Hematopoietic multipotent progenitor cell treated with erythropoietin and hydrocortisone succinate and interleukin-3 and kit ligand, for 15 days (in vitro differentiated cells): Measurements from ENCODE around the gene PTGDS.
A peak's percentile ranks its signal among the peaks of the same experiment; 100 is the strongest.
"Not testable (repeated sequence)": the region's sequence is repeated elsewhere in the genome, so short reads cannot be mapped to it uniquely, and the experiment has no call there.

Experiments
- DNase-seq: peaks from one replicate; pipeline ENCODE4 v3.0.0-alpha.2; 2015; ENCODE audit warnings: low spot score

PTGDS gene

GRCh38 chr9:136991993-136992818 is 14.9 kb downstream of the PTGDS start, which contains the start of gene PAXX:
Gene PAXX, plus strand, starts transcription at chr9:136992422. Its CDS starts 22 bp downstream, at chr9:136992444.
- peak; percentile 88 for DNase-seq

GRCh38 chr9:136992819-136993369 is 15.6 kb downstream of the PTGDS start:
- no peak for DNase-seq

GRCh38 chr9:136994180-136994887 is 17.0 kb downstream of the PTGDS start:
- DNase-seq, result no peak

- DNase-seq, result no peak
Measured at GRCh38 chr9:136994888-136995230, 17.6 kb downstream of the PTGDS start.

GRCh38 chr9:136995362-136995761 is 18.1 kb downstream of the PTGDS start:
- no peak for DNase-seq

GRCh38 chr9:136995772-136996311 is 18.5 kb downstream of the PTGDS start:
- no peak for DNase-seq

- DNase-seq, result no peak
Measured at GRCh38 chr9:136996361-136997292, 19.3 kb downstream of the PTGDS start, which contains the start of gene CLIC3. Gene CLIC3, minus strand, starts transcription at chr9:136996568. Its CDS starts 25 bp downstream, at chr9:136996543.

GRCh38 chr9:136997371-136997770 is 20.1 kb downstream of the PTGDS start:
- no peak for DNase-seq

- DNase-seq, result no peak
Measured at GRCh38 chr9:136997830-136998234, 20.5 kb downstream of the PTGDS start.

- no peak for DNase-seq
Measured at GRCh38 chr9:137000177-137000930, 23.1 kb downstream of the PTGDS start.

- no peak for DNase-seq
Measured at GRCh38 chr9:137001857-137002645, 24.7 kb downstream of the PTGDS start.

GRCh38 chr9:137002646-137003041 is 25.3 kb downstream of the PTGDS start:
- DNase-seq, result no peak

GRCh38 chr9:137004285-137004684 is 27.0 kb downstream of the PTGDS start:
- DNase-seq, result not testable (repeated sequence)

- no peak for DNase-seq
Measured at GRCh38 chr9:137006116-137007003, 29.1 kb downstream of the PTGDS start.

- no peak for DNase-seq
Measured at GRCh38 chr9:137007108-137007815, 30.0 kb downstream of the PTGDS start.

GRCh38 chr9:137007816-137008270 is 30.5 kb downstream of the PTGDS start:
- no peak for DNase-seq

GRCh38 chr9:137008312-137008711 is 31.0 kb downstream of the PTGDS start:
- no peak for DNase-seq

- no peak for DNase-seq
Measured at GRCh38 chr9:137009217-137009616, 31.9 kb downstream of the PTGDS start.
